Gastrocnemius medialis (tissue), 4 donors: Measurements from ENCODE around the gene EBLN2.

Source experiments
- POLR2A ChIP-seq, 2 donors: fragments of 450-650 bp; IDR thresholded peaks; one replicate each; pipeline ENCODE4 v1.6.1; 2017; ENCODE audit warnings: antibody characterized with exemption in 2 of 2, mild to moderate bottlenecking in 2 of 2, moderate library complexity in 2 of 2
- TF ChIP-seq, protein P1 (sequence below), 5 experiments: fragments of 450-650 bp in 3 of 5; fragments of 200-600 bp in 2 of 5; sonication (generic) in 2 of 5; IDR thresholded peaks in 4 of 5; conservative IDR thresholded peaks in 1 of 5; 1 replicate in 4 of 5; 2 replicates in 1 of 5; pipeline ENCODE4 v1.5.1; 2016 to 2019; ENCODE audit warnings: antibody characterized with exemption in 5 of 5, mild to moderate bottlenecking in 3 of 5, moderate library complexity in 3 of 5

DNA sequence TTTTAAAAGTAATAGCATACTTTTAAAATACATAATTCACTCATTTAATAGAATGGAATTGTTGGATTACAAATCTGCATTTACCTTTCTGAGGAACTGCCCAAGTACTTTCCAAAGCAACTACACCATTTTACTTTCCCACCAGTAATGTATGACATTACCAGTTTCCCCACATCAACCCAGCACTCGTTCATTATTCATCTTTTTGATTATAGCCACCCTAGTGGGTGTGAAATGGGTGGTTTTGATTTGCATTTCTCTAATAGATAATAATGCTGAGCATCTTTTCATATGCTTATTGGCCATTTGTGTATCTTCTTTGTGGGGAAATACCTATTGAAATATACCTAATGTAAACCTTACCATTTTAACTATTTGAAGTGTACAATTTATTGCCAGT is 18.0 kb upstream of the EBLN2 start:
- TF ChIP-seq, protein P1, sequence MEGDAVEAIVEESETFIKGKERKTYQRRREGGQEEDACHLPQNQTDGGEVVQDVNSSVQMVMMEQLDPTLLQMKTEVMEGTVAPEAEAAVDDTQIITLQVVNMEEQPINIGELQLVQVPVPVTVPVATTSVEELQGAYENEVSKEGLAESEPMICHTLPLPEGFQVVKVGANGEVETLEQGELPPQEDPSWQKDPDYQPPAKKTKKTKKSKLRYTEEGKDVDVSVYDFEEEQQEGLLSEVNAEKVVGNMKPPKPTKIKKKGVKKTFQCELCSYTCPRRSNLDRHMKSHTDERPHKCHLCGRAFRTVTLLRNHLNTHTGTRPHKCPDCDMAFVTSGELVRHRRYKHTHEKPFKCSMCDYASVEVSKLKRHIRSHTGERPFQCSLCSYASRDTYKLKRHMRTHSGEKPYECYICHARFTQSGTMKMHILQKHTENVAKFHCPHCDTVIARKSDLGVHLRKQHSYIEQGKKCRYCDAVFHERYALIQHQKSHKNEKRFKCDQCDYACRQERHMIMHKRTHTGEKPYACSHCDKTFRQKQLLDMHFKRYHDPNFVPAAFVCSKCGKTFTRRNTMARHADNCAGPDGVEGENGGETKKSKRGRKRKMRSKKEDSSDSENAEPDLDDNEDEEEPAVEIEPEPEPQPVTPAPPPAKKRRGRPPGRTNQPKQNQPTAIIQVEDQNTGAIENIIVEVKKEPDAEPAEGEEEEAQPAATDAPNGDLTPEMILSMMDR (IDR thresholded peaks at IDR 0.05 in 4 of 5, conservative IDR thresholded peaks at IDR 0.05 in 1 of 5) = no peak
- no peak for TF ChIP-seq POLR2A (IDR thresholded peaks at IDR 0.05)
